ENCODE measurements around the gene ADAM12.

DNA sequence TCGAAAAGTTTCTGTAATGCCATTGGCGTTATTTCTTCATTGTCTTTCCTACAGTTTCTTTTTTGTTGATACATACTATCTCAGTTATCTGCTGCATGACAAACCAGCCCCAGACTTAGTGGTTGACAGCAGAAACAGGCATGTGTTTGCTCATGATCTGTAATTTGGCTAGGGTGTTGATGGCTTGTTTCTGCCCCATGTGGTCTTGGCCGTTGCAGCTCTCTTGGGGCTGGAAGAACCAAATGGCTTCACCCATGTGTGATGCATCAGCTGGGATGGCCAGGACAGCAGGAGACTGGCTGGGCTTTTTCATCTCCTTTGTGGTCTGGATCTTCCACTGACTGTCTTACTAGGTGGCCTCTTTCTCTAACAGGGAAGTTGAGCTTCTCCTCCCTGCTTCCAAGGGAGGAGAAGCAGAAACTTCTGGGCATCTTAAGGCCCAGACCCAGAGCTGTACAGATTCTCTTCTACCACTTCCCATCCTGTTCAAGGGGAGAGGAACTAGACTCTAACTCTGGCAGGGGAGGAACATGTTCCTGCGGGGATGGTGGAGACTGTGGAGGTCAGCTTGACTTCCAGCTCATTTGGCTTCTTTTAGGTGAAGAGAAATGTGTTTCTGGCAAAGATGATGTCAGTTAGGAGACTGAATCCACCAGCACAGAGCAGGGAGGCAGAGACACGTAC is 402.6 kb downstream of the ADAM12 start:
- no peak for TF ChIP-seq SAFB (IDR thresholded peaks at IDR 0.05; ENCODE audit: borderline replicate concordance, low read depth, low read length)
- no peak for TF ChIP-seq HMG20A (CRISPR knock-in tag; conservative IDR thresholded peaks at IDR 0.05)
- no peak for TF ChIP-seq MAFK (IDR thresholded peaks at IDR 0.05; ENCODE audit: low read length)
- TF ChIP-seq ZNF232 (CRISPR knock-in tag; IDR thresholded peaks at IDR 0.05) = no peak
- TF ChIP-seq, protein P1, sequence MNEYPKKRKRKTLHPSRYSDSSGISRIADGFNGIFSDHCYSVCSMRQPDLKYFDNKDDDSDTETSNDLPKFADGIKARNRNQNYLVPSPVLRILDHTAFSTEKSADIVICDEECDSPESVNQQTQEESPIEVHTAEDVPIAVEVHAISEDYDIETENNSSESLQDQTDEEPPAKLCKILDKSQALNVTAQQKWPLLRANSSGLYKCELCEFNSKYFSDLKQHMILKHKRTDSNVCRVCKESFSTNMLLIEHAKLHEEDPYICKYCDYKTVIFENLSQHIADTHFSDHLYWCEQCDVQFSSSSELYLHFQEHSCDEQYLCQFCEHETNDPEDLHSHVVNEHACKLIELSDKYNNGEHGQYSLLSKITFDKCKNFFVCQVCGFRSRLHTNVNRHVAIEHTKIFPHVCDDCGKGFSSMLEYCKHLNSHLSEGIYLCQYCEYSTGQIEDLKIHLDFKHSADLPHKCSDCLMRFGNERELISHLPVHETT (CRISPR knock-in tag; conservative IDR thresholded peaks at IDR 0.05 in 1 of 2, IDR thresholded peaks at IDR 0.05 in 1 of 2) = no peak
- TF ChIP-seq, protein P2, sequence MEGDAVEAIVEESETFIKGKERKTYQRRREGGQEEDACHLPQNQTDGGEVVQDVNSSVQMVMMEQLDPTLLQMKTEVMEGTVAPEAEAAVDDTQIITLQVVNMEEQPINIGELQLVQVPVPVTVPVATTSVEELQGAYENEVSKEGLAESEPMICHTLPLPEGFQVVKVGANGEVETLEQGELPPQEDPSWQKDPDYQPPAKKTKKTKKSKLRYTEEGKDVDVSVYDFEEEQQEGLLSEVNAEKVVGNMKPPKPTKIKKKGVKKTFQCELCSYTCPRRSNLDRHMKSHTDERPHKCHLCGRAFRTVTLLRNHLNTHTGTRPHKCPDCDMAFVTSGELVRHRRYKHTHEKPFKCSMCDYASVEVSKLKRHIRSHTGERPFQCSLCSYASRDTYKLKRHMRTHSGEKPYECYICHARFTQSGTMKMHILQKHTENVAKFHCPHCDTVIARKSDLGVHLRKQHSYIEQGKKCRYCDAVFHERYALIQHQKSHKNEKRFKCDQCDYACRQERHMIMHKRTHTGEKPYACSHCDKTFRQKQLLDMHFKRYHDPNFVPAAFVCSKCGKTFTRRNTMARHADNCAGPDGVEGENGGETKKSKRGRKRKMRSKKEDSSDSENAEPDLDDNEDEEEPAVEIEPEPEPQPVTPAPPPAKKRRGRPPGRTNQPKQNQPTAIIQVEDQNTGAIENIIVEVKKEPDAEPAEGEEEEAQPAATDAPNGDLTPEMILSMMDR (IDR thresholded peaks at IDR 0.05 in 2 of 3, conservative IDR thresholded peaks at IDR 0.05 in 1 of 3; ENCODE audit: insufficient read depth in 2 of 3, low read depth in 1 of 3, low read length in 3 of 3) = no peak
- TF ChIP-seq, protein P3, sequence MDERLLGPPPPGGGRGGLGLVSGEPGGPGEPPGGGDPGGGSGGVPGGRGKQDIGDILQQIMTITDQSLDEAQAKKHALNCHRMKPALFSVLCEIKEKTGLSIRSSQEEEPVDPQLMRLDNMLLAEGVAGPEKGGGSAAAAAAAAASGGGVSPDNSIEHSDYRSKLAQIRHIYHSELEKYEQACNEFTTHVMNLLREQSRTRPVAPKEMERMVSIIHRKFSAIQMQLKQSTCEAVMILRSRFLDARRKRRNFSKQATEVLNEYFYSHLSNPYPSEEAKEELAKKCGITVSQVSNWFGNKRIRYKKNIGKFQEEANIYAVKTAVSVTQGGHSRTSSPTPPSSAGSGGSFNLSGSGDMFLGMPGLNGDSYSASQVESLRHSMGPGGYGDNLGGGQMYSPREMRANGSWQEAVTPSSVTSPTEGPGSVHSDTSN (CRISPR knock-in tag; IDR thresholded peaks at IDR 0.05; ENCODE audit: low read depth) = no peak
- TF ChIP-seq, protein P3 (tag; conservative IDR thresholded peaks at IDR 0.05; ENCODE audit: low read depth) = no peak

All from K562 (cell line).